Mononuclear cell (primary cell): ENCODE measurements around the gene TTC39B. TPM values are rescaled to one million over a fixed set of nuclear protein-coding genes. Genes with fewer than 3 reads are reported as not detected.

Experiments
- H3K27me3 ChIP-seq: 2 replicates; pipeline ENCODE4 v1.6.0; 2011; ENCODE audit warnings: low read length, control low read depth; ENCODE audit not compliant: insufficient read depth
- H3K4me1 ChIP-seq: 2 replicates; pipeline ENCODE4 v1.5.1; 2011; ENCODE audit warnings: mild to moderate bottlenecking, low read length, control low read depth; ENCODE audit not compliant: insufficient read depth
- H3K4me3 ChIP-seq: 2 replicates; pipeline ENCODE4 v1.5.1; 2011; ENCODE audit warnings: mild to moderate bottlenecking, low read length, moderate library complexity
- H3K9me3 ChIP-seq: 2 replicates; pipeline ENCODE4 v1.5.1; 2011; ENCODE audit warnings: low read depth, mild to moderate bottlenecking, control low read depth, low read length
- total RNA-seq: library from RNA; depleted of rRNA; stranded (reverse); fragments of >200 nt; gene quantifications from one replicate; pipeline ENCODE4 v1.2.3, GENCODE V29; 2012

Gene TTC39B
- total RNA-seq, 1 donor, result 21.0 TPM

GRCh38 chr9:15160673-15161072 lies 146.3 kb downstream of the TTC39B start:
- H3K4me1 ChIP-seq, result no peaks in the 10 kb centered on the region
- no peak overlapping the region for H3K4me3 ChIP-seq
- no peaks in the 10 kb centered on the region for H3K9me3 ChIP-seq
- no peaks in the 10 kb centered on the region for H3K27me3 ChIP-seq

GRCh38 chr9:15158064-15158463 lies 149.0 kb downstream of the TTC39B start:
- H3K27me3 ChIP-seq, result no peaks in the 10 kb centered on the region
- no peaks in the 10 kb centered on the region for H3K9me3 ChIP-seq
- H3K4me3 ChIP-seq, result no peak overlapping the region
- no peaks in the 10 kb centered on the region for H3K4me1 ChIP-seq

- H3K4me3 ChIP-seq, result no peak overlapping the region
- no peaks in the 10 kb centered on the region for H3K27me3 ChIP-seq
- no peaks in the 10 kb centered on the region for H3K4me1 ChIP-seq
Observed at GRCh38 chr9:15157381-15157780, 149.6 kb downstream of the TTC39B start.

GRCh38 chr9:15156241-15156640 lies 150.8 kb downstream of the TTC39B start:
- no peaks in the 10 kb centered on the region for H3K27me3 ChIP-seq
- no peaks in the 10 kb centered on the region for H3K4me1 ChIP-seq
- no peaks in the 10 kb centered on the region for H3K9me3 ChIP-seq
- no peak overlapping the region for H3K4me3 ChIP-seq

More at GRCh38 chr9:15157381-15157780, 149.6 kb downstream of the TTC39B start:
- H3K9me3 ChIP-seq, result no peaks in the 10 kb centered on the region

GRCh38 chr9:15155826-15156225 lies 151.2 kb downstream of the TTC39B start:
- no peaks in the 10 kb centered on the region for H3K9me3 ChIP-seq
- H3K4me3 ChIP-seq, result no peak overlapping the region
- no peaks in the 10 kb centered on the region for H3K4me1 ChIP-seq
- no peaks in the 10 kb centered on the region for H3K27me3 ChIP-seq

GRCh38 chr9:15155323-15155722 lies 151.7 kb downstream of the TTC39B start:
- no peaks in the 10 kb centered on the region for H3K27me3 ChIP-seq
- no peak overlapping the region for H3K4me3 ChIP-seq
- H3K9me3 ChIP-seq, result no peaks in the 10 kb centered on the region
- H3K4me1 ChIP-seq, result no peaks in the 10 kb centered on the region

- Histone ChIP-seq H3K9me3 (no peaks in the 10 kb centered on the region), H3K4me1 (no peaks in the 10 kb centered on the region), H3K27me3 (no peaks in the 10 kb centered on the region), H3K4me3 (no peak overlapping the region)
Observed at GRCh38 chr9:15154677-15155076, 152.3 kb downstream of the TTC39B start.

GRCh38 chr9:15153961-15154360 lies 153.1 kb downstream of the TTC39B start:
- H3K27me3 ChIP-seq, result no peaks in the 10 kb centered on the region
- no peaks in the 10 kb centered on the region for H3K9me3 ChIP-seq
- no peaks in the 10 kb centered on the region for H3K4me1 ChIP-seq
- H3K4me3 ChIP-seq, result no peak overlapping the region

- H3K9me3 ChIP-seq, result no peaks in the 10 kb centered on the region
- H3K27me3 ChIP-seq, result no peaks in the 10 kb centered on the region
- H3K4me1 ChIP-seq, result no peaks in the 10 kb centered on the region
- no peak overlapping the region for H3K4me3 ChIP-seq
Observed at GRCh38 chr9:15150939-15151338, 156.1 kb downstream of the TTC39B start.

GRCh38 chr9:15149450-15149849 lies 157.6 kb downstream of the TTC39B start:
- H3K4me1 ChIP-seq, result no peaks in the 10 kb centered on the region
- no peak overlapping the region for H3K4me3 ChIP-seq
- no peaks in the 10 kb centered on the region for H3K27me3 ChIP-seq
- no peaks in the 10 kb centered on the region for H3K9me3 ChIP-seq

- Histone ChIP-seq H3K9me3 (no peaks in the 10 kb centered on the region), H3K4me3 (no peak overlapping the region), H3K4me1 (no peaks in the 10 kb centered on the region), H3K27me3 (no peaks in the 10 kb centered on the region)
Observed at GRCh38 chr9:15146268-15146700, 160.7 kb downstream of the TTC39B start.

- Histone ChIP-seq H3K9me3 (no peaks in the 10 kb centered on the region), H3K27me3 (no peaks in the 10 kb centered on the region), H3K4me1 (no peaks in the 10 kb centered on the region), H3K4me3 (no peak overlapping the region)
Observed at GRCh38 chr9:15144622-15145061, 162.4 kb downstream of the TTC39B start.

GRCh38 chr9:15142878-15143534 lies 164.0 kb downstream of the TTC39B start:
- Histone ChIP-seq H3K27me3 (no peaks in the 10 kb centered on the region), H3K9me3 (no peaks in the 10 kb centered on the region), H3K4me1 (no peaks in the 10 kb centered on the region), H3K4me3 (no peak overlapping the region)

- H3K27me3 ChIP-seq, result no peaks in the 10 kb centered on the region
- H3K9me3 ChIP-seq, result no peaks in the 10 kb centered on the region
- no peaks in the 10 kb centered on the region for H3K4me1 ChIP-seq
- H3K4me3 ChIP-seq, result no peak overlapping the region
Observed at GRCh38 chr9:15140051-15140450, 167.0 kb downstream of the TTC39B start.

GRCh38 chr9:15139469-15139868 lies 167.5 kb downstream of the TTC39B start:
- H3K9me3 ChIP-seq, result no peaks in the 10 kb centered on the region
- no peaks in the 10 kb centered on the region for H3K27me3 ChIP-seq
- H3K4me3 ChIP-seq, result no peak overlapping the region
- no peaks in the 10 kb centered on the region for H3K4me1 ChIP-seq

GRCh38 chr9:15138357-15138686 lies 168.7 kb downstream of the TTC39B start:
- Histone ChIP-seq H3K27me3 (no peaks in the 10 kb centered on the region), H3K9me3 (no peaks in the 10 kb centered on the region), H3K4me1 (no peaks in the 10 kb centered on the region), H3K4me3 (no peak overlapping the region)
